HG02884 (cell line): ENCODE results near the gene TXN2.
A peak's percentile ranks its signal among the peaks of the same experiment; 100 is the strongest.
"Not testable (repeated sequence)": the region's sequence is repeated elsewhere in the genome, so short reads cannot be mapped to it uniquely, and the experiment has no call there.

ENCODE experiments used
- ATAC-seq: cut with Tn5 transposase; IDR thresholded peaks from one replicate; pipeline ENCODE4 v1.9.1; 2021; ENCODE audit warnings: mild to moderate bottlenecking, moderate library complexity; ENCODE audit not compliant: unreplicated experiment

The TXN2 gene, protein sequence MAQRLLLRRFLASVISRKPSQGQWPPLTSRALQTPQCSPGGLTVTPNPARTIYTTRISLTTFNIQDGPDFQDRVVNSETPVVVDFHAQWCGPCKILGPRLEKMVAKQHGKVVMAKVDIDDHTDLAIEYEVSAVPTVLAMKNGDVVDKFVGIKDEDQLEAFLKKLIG

DNA sequence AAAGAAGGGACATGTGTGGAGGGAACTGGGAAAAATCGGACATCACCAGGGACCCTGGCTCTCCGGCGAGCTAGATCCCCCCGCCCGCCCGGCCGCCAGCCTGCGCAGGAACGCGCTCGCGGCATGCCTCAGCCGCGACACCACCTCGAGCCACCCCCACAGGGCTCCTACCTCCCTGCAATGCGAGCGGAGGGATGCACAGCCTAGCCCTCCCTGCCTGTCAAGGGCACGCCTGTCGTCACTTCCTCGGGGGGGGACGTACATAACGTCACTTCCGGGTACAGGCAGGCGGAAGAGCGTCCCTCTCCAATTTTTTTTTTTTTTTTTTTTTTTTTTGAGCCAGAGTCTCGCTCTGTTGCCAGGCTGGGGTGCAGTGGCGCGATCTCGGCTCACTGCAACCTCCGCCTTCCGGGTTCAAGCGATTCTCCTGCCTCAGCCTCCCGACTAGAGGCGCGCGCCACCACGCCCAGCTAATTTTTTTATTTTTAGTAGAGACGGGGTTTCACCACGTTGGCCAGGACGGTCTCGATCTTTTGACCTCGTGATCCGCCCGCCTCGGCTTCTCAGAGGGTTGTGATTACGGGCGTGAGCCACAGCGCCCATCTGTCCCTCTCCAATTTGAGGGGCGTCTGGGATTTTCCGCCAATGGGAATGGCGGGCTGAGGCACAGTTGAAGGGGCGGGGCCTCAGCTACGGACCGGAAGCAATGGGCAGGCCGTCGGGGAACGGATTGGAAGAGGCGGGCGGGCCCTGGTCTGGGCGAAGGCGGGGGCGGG lies at the start of gene TXN2:
TXN2 (minus strand) TSS at position 248 of the 776 bp plus-strand sequence. CDS start 803 bp downstream, outside the sequence.
- ATAC-seq = peak; percentile 87

DNA sequence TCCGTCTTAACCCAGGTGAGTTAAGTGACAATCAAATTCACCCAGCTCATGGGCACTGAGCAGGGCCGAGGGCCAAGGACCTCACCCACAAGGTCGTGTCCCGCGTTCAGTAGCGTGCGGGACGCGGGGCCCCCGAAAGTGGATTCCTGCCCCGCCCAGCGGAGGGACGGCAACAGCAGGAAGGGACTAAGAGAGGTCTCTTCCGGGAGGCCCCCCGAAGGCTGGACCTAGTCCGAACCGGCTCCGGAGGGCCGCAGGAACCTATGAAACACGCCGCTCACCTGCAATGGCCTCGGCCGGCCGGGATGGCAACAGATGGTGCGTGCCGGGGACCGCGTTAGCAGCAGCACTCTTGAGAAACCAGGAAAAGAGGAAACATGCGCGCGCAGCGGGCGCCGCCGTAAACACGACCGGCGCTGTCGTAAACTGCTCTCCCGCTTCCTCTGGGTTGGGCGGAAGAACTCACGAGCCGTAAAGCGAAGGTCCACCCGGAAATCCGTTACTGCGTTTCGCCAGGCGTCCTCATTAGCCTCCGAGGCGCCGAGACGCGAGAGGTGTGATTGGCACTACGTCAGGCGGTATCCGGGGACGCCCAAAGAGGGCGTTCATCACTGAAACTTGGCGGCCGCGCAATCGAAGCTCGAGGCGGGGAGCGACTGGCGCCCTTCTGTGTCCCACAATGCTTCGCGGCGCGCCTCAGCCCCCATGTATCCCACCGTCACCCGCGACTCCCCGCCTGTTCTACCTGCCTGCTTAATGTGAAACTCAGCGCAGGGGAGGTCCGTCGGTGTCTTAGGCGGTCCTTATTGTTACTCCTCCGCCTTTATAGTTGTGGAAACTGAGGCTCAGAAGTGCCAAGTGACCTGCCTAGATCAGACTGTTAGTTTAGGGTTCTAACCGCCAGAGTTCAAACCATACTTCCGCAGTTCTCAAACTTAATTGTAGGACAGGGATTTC lies 47.6 kb upstream of the TXN2 start, which contains the start of gene EIF3D:
EIF3D (minus strand) TSS at position 372 of the 957 bp plus-strand sequence. CDS start 3,045 bp downstream, outside the sequence.
- peak; percentile 88 for ATAC-seq

GRCh38 chr22:36528341-36528740 lies 46.9 kb upstream of the TXN2 start:
- no peak for ATAC-seq

GRCh38 chr22:36522662-36523061 lies 41.2 kb upstream of the TXN2 start:
- ATAC-seq = no peak

DNA sequence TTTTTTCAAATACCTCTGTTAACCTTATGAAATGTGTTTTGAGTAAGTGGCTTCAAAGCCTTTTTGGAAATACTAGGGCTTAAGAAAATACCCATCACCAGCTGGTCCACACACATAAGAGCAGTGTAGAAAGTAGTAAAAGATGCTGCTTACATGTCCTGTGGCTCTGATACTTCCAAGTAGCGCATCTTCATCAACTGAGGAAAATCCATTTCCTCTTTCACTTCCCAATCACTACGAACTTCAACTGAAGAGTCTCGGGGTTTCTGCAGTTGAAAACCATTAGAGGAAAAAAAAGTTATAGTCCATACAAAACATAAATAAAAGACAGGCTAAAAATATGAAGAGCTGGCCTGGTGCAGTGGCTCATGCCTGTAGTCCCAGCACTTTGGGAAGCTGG lies 39.0 kb upstream of the TXN2 start:
- no peak for ATAC-seq

DNA sequence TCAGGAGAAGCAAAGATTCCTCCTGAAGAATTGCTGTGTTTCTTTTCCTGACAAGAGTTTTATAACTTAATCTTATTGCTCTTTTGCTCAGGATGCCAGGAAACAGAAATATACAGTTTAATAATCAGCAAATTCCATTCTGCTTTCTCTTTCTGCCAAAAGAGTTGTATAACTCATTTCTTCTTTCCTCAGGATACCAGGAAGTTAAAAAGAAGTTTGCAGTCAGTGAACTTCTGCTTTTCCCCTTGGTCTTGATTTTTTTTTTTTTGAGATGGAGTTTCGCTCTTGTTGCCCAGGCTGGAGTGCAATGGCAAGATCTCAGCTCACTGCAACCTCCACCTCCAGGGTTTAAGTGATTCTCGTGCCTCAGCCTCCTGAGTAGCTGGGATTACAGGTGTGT lies 38.5 kb upstream of the TXN2 start:
- ATAC-seq = not testable (repeated sequence)

- no peak for ATAC-seq
Observed at GRCh38 chr22:36514766-36515165, 33.3 kb upstream of the TXN2 start.

DNA sequence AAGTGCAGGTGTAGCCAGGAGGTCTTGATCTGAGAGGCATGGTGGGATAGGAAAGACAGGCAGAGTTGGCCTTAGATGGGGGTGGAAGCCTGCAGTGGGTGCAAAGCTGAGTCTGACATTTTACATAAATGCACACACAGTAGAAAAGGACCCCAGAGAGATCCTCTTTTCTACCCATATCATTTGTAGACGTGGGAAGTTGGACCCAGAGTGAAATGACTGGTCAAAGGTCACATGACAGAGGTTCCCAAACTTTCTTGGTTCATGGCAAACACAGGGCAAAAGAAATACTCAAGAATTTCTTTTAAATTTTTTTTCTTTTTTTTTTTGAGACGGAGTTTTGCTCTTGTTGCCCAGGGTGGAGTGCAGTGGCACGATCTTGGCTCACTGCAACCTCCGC lies 31.6 kb upstream of the TXN2 start:
- ATAC-seq = no peak

- ATAC-seq = no peak
Observed at GRCh38 chr22:36512333-36512732, 30.9 kb upstream of the TXN2 start.

DNA sequence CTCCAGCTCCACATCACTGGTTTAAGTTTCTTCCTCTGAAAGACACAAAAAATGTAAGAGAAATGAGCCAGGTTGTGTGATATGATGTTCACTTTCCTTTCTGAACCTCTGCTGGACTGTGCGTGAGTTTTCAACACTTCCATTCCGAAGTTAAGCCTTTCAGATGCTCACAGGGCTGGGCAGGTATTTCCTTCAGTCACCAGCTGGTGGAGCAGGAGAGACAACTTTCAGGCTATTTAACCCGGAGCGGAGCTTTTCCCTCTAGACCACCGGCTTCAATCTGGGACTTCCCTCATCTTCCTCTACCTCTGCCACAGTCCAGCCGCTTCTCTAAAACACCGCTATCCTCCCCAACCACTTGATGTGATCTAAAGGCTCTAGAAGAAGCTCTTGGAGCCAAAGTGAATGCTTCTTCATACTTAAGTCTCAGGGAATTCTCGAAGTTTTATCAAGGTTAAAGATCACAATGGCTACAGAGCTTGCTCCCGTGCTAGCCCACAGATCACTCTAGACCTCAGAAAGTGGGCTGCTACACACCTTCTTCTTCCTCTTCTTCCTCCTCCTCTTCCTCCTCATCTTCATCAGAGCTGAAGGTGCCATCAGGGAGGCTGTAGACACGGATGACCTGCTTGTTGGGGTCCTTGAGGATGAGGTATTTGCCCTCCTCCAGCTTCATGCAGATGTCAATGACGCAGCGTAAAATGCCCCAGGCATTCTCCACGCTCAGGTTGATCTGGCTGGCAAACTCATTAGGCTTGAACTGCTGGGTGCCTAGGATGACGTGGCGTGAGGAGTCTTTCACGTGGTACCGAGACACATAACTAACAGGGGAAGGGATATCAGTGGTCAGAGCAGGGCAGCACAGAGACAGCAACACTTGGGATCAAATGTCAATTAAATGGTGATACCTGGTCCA lies 29.8 kb upstream of the TXN2 start:
- ATAC-seq = no peak

- no peak for ATAC-seq
Observed at GRCh38 chr22:36510384-36510783, 28.9 kb upstream of the TXN2 start.

DNA sequence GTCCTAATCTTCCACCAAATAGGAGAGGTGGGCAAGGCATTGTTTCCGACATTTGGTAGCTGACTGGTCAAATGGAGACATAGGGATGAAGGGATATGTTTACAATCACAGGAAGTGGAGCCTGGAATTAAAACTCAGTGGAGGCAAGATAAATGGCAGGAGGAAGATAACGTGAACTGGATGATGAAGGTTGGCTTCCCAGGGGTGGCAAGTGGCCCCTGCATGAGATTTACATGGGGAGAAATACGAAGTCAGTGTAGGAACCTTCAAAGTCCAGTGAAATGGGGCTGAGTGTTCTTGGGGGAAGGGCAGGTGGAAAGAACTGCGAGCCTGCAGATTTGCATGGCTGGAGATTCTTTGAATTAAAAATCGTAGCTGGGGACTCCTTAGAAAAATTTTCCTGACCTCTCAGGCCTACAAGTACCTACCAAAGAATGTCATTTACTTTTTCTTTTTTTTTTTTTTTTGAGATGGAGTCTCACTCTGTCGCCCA lies 26.1 kb upstream of the TXN2 start:
- no peak for ATAC-seq

- ATAC-seq = no peak
Observed at GRCh38 chr22:36506637-36507517, 25.4 kb upstream of the TXN2 start, which contains the start of gene FOXRED2. TSS of gene FOXRED2 (minus strand) at chr22:36507040. CDS start at chr22:36506422, 618 bp downstream.

- ATAC-seq = no peak
Observed at GRCh38 chr22:36505998-36506635, 24.7 kb upstream of the TXN2 start.

- no peak for ATAC-seq
Observed at GRCh38 chr22:36497910-36498665, 16.6 kb upstream of the TXN2 start.

DNA sequence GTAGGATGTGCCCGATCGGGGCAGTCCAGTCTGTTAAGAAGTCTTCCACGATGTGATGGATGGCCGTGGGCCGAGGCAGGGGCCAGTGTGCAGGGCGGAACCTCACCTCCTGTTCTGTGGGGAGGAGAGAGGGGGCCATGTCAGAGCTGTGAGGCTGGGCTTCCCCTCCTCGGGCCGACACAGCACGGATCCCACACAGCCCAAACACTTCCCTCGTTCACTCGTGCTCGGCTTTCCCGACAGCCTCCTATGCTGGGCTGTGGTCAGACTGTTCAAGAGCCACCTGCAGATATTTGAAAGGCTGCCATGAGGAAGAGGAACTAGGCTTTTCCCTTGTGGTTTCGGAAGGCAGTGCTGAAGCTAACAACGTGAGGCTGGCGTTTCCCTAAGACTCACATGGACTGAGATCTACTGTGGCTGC lies 12.3 kb upstream of the TXN2 start:
- ATAC-seq = no peak

DNA sequence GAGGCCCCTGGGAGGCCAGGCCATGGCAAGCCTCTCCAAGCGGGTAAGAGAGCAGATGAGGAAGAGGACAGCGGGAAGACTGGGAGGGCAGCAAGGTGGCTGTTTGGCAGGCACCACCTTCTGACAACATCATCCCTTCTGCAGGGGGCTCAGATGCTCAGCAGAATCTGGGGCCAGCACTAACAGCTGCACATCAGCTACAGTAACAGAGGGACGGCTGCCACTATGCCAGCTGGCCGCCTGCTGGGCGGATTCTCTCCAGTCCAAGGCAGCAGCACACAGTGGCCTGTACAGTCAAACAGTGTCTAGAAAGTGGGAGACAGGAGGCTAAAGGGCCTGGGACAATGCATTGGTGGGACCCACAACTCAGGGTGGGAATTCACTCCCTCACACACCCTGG lies 10.7 kb upstream of the TXN2 start:
- no peak for ATAC-seq

GRCh38 chr22:36491155-36491554 lies 9.7 kb upstream of the TXN2 start:
- ATAC-seq = no peak
